A549 (cell line): Measurements from ENCODE around the gene PERM1. TPM values are rescaled to one million over a fixed set of nuclear protein-coding genes. Genes with fewer than 3 reads are reported as not detected.

ENCODE experiments used
- ATAC-seq, 2 experiments: fragments of 200-7000 bp in 1 of 2; fragments of >200 bp in 1 of 2; cut with Nextera tagmentation in 1 of 2; cut with Tn5 transposase in 1 of 2; 3 replicates each; pipeline versions ENCODE4 v1.8.0 to v1.9.1; 2018 to 2020; ENCODE audit warnings: mild to moderate bottlenecking in 1 of 2, moderate library complexity in 1 of 2
- CTCF ChIA-PET: fragments of 300-600 bp; sonication (Branson Sonifier 250); formaldehyde crosslinking; extraction: SDS; loops from one replicate; lab custom pipeline; 2021; ENCODE audit warnings: antibody characterized with exemption, inconsistent platforms; lab: Yijun Ruan, JAX
- POLR2A ChIA-PET: fragments of 350-600 bp; formaldehyde crosslinking; extraction: SDS; loops from one replicate; lab custom pipeline; 2021; ENCODE audit warnings: antibody characterized with exemption, inconsistent platforms; lab: Yijun Ruan, JAX
- DNase-seq, 2 experiments: peaks; one replicate each; pipeline versions ENCODE4 v3.0.0 to v3.0.0-alpha.2; 2011 to 2016; ENCODE audit warnings: low read depth in 1 of 2, low spot score in 1 of 2
- FAIRE-seq: peaks from 2 replicates; lab custom pipeline; 2011; peaks lifted over from hg19 to GRCh38; lab: Jason Lieb, UNC
- H3K27ac ChIP-seq, 2 experiments: fragments of >200 bp; sonication (Bioruptor Twin); formaldehyde crosslinking; 3 replicates each; pipeline ENCODE4 v1.5.1; 2016 to 2017
- H3K4me1 ChIP-seq: fragments of >200 bp; sonication (Bioruptor Twin); formaldehyde crosslinking; 3 replicates; pipeline ENCODE4 v1.6.1; 2016
- H3K4me2 ChIP-seq: fragments of >200 bp; sonication (Bioruptor Twin); formaldehyde crosslinking; 3 replicates; pipeline ENCODE4 v1.6.1; 2016
- H3K4me3 ChIP-seq: fragments of >200 bp; sonication (Bioruptor Twin); formaldehyde crosslinking; 3 replicates; pipeline ENCODE4 v1.5.1; 2016
- H3K9me3 ChIP-seq: fragments of >200 bp; sonication (Bioruptor Twin); formaldehyde crosslinking; 3 replicates; pipeline ENCODE4 v1.6.1; 2016
- CBX2 ChIP-seq: fragments of 200-600 bp; sonication (generic); IDR thresholded peaks from 2 replicates; pipeline ENCODE4 v1.6.1; 2016; ENCODE audit warnings: low read depth, mild to moderate bottlenecking, borderline replicate concordance
- CBX8 ChIP-seq: fragments of 200-600 bp; sonication (generic); IDR thresholded peaks from 2 replicates; pipeline ENCODE4 v1.6.1; 2016
- CHD2 ChIP-seq: fragments of 150-350 bp; IDR thresholded peaks from 2 replicates; pipeline ENCODE4 v1.6.1; 2014; ENCODE audit warnings: low read length; ENCODE audit not compliant: partially characterized antibody
- CHD4 ChIP-seq: fragments of 200-600 bp; sonication (generic); IDR thresholded peaks from 2 replicates; pipeline ENCODE4 v1.6.1; 2016; ENCODE audit warnings: antibody characterized with exemption, mild to moderate bottlenecking, borderline replicate concordance
- EHF ChIP-seq: fragments of 250-450 bp; sonication (Bioruptor Pico); IDR thresholded peaks from 2 replicates; pipeline ENCODE4 v1.5.0; 2020; ENCODE audit warnings: mild to moderate bottlenecking
- EHMT2 ChIP-seq: fragments of 200-600 bp; sonication (generic); IDR thresholded peaks from 2 replicates; pipeline ENCODE4 v1.6.1; 2016; ENCODE audit warnings: antibody characterized with exemption, low read depth, mild to moderate bottlenecking, moderate library complexity
- ESRRA ChIP-seq: fragments of 150-350 bp; IDR thresholded peaks from 2 replicates; pipeline ENCODE4 v1.6.1; 2014; ENCODE audit warnings: mild to moderate bottlenecking, low read length, borderline replicate concordance
- FOSB ChIP-seq: fragments of 250-450 bp; sonication (Bioruptor Pico); IDR thresholded peaks from 2 replicates; pipeline ENCODE4 v1.5.0; 2020; ENCODE audit warnings: mild to moderate bottlenecking, moderate library complexity
- FOSL2 ChIP-seq, 2 experiments: fragments of 450-650 bp in 1 of 2; fragments of >200 bp in 1 of 2; sonication (Bioruptor Twin) in 1 of 2; formaldehyde crosslinking; IDR thresholded peaks; 2 replicates each; pipeline versions ENCODE4 v1.5.0 to v1.6.1; 2016 to 2020; ENCODE audit warnings: mild to moderate bottlenecking in 1 of 2, moderate library complexity in 1 of 2
- FOXS1 ChIP-seq: fragments of 250-450 bp; sonication (Bioruptor Pico); IDR thresholded peaks from 2 replicates; pipeline ENCODE4 v1.5.0; 2020; ENCODE audit warnings: mild to moderate bottlenecking, moderate library complexity
- HDAC2 ChIP-seq: fragments of 200-600 bp; sonication (generic); IDR thresholded peaks from 2 replicates; pipeline ENCODE4 v1.6.1; 2016
- HEYL ChIP-seq: fragments of 250-450 bp; sonication (Bioruptor Pico); IDR thresholded peaks from 2 replicates; pipeline ENCODE4 v1.8.0; 2021; ENCODE audit warnings: mild to moderate bottlenecking, moderate library complexity
- HOXA7 ChIP-seq: fragments of 250-450 bp; sonication (Bioruptor Pico); IDR thresholded peaks from 2 replicates; pipeline ENCODE4 v1.5.0; 2020; ENCODE audit warnings: mild to moderate bottlenecking, moderate library complexity
- HOXB13 ChIP-seq: fragments of 250-450 bp; sonication (Bioruptor Pico); IDR thresholded peaks from 2 replicates; pipeline ENCODE4 v1.5.0; 2020; ENCODE audit warnings: low read depth, mild to moderate bottlenecking, moderate library complexity
- JUN ChIP-seq, 2 experiments: fragments of >200 bp; sonication (Bioruptor Twin); formaldehyde crosslinking; IDR thresholded peaks; 2 replicates in 1 of 2; 3 replicates in 1 of 2; pipeline ENCODE4 v1.6.1; 2016 to 2017
- JUNB ChIP-seq: fragments of >200 bp; sonication (Bioruptor Twin); formaldehyde crosslinking; IDR thresholded peaks from 2 replicates; pipeline ENCODE4 v1.6.1; 2016
- KDM1A ChIP-seq: fragments of 200-600 bp; sonication (generic); IDR thresholded peaks from 2 replicates; pipeline ENCODE4 v1.6.1; 2016; ENCODE audit warnings: low read depth, mild to moderate bottlenecking
- NFE2L2 ChIP-seq: fragments of 150-350 bp; conservative IDR thresholded peaks from 2 replicates; pipeline ENCODE4 v1.6.1; 2014; ENCODE audit warnings: low read length
- NR3C1 ChIP-seq: fragments of >200 bp; sonication (Bioruptor Twin); formaldehyde crosslinking; IDR thresholded peaks from 3 replicates; pipeline ENCODE4 v1.6.1; 2017
- PHF8 ChIP-seq: fragments of 200-600 bp; sonication (generic); IDR thresholded peaks from 2 replicates; pipeline ENCODE4 v1.6.1; 2016; ENCODE audit warnings: low read depth, mild to moderate bottlenecking, antibody characterized with exemption, moderate library complexity, borderline replicate concordance
- SMC3 ChIP-seq: fragments of >200 bp; sonication (Bioruptor Twin); formaldehyde crosslinking; IDR thresholded peaks from 3 replicates; pipeline ENCODE4 v1.6.1; 2018; ENCODE audit warnings: inconsistent platforms
- ZFP36 ChIP-seq: fragments of 450-650 bp; IDR thresholded peaks from 2 replicates; pipeline ENCODE4 v1.6.1; 2014; ENCODE audit warnings: borderline replicate concordance; ENCODE audit not compliant: partially characterized antibody
- WGBS: methylation state at CpG from one replicate; pipeline ENCODE4 v1.1.6; 2017; ENCODE audit errors: missing lambda C conversion rate; 5-methylcytosine and 5-hydroxymethylcytosine counted together
- polyA plus RNA-seq, 4 experiments: library from polyadenylated mRNA; depleted of rRNA in 3 of 4; stranded (reverse); fragments of >200 nt; fragmentation: RNase III in 1 of 4; extraction: RNeasy Plus Mini Kit Qiagen cat#74134 plus additional on column Dnase treatment in 1 of 4; gene quantifications; 2 replicates in 3 of 4; 3 replicates in 1 of 4; pipeline ENCODE4 v1.2.3, GENCODE V29; 2011 to 2017
- TF ChIP-seq, protein P1 (sequence below): IDR thresholded peaks from 2 replicates; pipeline ENCODE4 v1.6.1; 2012
- TF ChIP-seq, protein P2 (sequence below): IDR thresholded peaks from 2 replicates; pipeline ENCODE4 v1.6.1; 2012; ENCODE audit warnings: low read depth, borderline replicate concordance
- TF ChIP-seq, protein P3 (sequence below): fragments of 150-350 bp; IDR thresholded peaks from 2 replicates; pipeline ENCODE4 v1.6.1; 2014; ENCODE audit warnings: low read depth, mild to moderate bottlenecking, low read length

Gene PERM1
- polyA plus RNA-seq, 2 of the 4 experiments (the other 2 are of a cell fraction), result 0.30 TPM; not detected in 1

DNA sequence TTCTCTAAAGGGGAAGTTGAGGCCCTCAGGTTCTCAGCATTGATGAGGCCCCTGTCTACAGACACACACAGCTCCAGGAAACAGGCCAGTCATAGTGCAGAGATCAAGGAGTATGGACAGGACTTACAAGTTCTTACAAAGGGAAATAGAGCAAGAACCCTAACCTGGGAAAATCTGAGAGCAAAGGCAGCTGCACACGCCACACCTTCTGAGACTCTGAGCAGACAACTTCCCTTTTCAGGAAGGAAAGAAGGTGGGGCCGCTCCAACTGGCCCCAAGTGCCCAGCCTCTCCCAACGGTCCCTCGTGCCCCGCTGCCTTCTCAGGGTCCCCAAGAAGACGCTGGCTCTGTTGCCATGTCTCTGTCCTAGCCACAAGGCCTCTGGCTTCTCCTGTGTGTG is 26.4 kb downstream of the PERM1 start:
- TF ChIP-seq, protein P1, sequence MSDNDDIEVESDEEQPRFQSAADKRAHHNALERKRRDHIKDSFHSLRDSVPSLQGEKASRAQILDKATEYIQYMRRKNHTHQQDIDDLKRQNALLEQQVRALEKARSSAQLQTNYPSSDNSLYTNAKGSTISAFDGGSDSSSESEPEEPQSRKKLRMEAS, result no peak
- TF ChIP-seq KDM1A, result no peak
- TF ChIP-seq CHD4, result no peak
- no peak for TF ChIP-seq JUN (IDR thresholded peaks at IDR 0.05)
- no peak for TF ChIP-seq FOSB
- no peak for TF ChIP-seq SMC3
- TF ChIP-seq HEYL (CRISPR knock-in tag), result no peak
- no peak for TF ChIP-seq HOXA7
- no peak for TF ChIP-seq FOSL2 (IDR thresholded peaks at IDR 0.05)
- TF ChIP-seq FOSL2 (CRISPR knock-in tag; IDR thresholded peaks at IDR 0.05), result no peak
- TF ChIP-seq EHF (CRISPR knock-in tag), result no peak
- no peak for TF ChIP-seq JUNB
- no peak for TF ChIP-seq NR3C1
- TF ChIP-seq HOXB13 (CRISPR knock-in tag), result no peak
- no peak for TF ChIP-seq HDAC2
- TF ChIP-seq NFE2L2, result no peak
- no peak for TF ChIP-seq CBX2
- TF ChIP-seq, all 56 proteins: peak for 0
- H3K27ac ChIP-seq, result no peak overlapping the region
- ATAC-seq, result no peak
- DNase-seq, result no peak
- H3K9me3 ChIP-seq, result no peaks in the 10 kb centered on the region
- no peak overlapping the region for H3K4me2 ChIP-seq
- peaks cover 13% of the 10 kb centered on the region; the same call in 2 of the 3 replicates for H3K4me1 ChIP-seq
- POLR2A ChIA-PET, result no interaction called here
- FAIRE-seq, result no peak
- H3K4me3 ChIP-seq, result no peak overlapping the region
- CTCF ChIA-PET, result interaction anchor here (0.9 to 1.6 kb wide), 2 partner anchors 18 to 49 kb away, joined by 3 to 6 read pairs; no protein-coding TSS in a partner anchor
- WGBS, result 98% methylated on average over 6 of the region's 6 CpGs

DNA sequence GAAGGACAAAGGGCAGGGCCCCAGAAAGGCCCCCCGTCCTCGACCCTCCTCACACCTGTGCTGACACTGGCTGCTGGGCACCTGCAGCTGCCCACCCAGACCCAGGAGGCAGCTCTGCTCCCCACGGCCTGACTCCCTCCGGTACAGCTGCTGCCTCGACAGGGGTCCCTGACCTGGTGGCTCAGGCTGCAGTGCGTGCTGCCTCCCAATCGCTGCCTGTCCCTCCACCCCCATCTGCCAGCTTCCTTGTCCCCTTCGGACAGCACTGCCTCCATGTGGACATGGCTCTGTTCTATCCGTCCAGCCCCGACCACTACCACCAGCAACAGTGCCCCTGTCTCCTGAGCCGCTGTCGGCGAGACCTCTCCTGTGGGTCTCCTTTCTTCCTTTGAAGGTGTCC is 27.0 kb downstream of the PERM1 start:
- Histone ChIP-seq H3K4me2 (no peak overlapping the region), H3K27ac (no peak overlapping the region), H3K9me3 (no peaks in the 10 kb centered on the region), H3K4me1 (peaks cover 12% of the 10 kb centered on the region; the same call in 2 of the 3 replicates), H3K4me3 (no peak overlapping the region)
- TF ChIP-seq SMC3, result no peak
- no peak for TF ChIP-seq ZFP36
- TF ChIP-seq, protein P2, sequence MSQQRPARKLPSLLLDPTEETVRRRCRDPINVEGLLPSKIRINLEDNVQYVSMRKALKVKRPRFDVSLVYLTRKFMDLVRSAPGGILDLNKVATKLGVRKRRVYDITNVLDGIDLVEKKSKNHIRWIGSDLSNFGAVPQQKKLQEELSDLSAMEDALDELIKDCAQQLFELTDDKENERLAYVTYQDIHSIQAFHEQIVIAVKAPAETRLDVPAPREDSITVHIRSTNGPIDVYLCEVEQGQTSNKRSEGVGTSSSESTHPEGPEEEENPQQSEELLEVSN, result no peak
- TF ChIP-seq HEYL (CRISPR knock-in tag), result no peak
- no peak for TF ChIP-seq NFE2L2
- no peak for TF ChIP-seq NR3C1
- no peak for TF ChIP-seq CBX8
- no peak for TF ChIP-seq FOXS1
- TF ChIP-seq ESRRA, result no peak
- TF ChIP-seq CHD2, result no peak
- TF ChIP-seq PHF8, result no peak
- TF ChIP-seq, protein P3, sequence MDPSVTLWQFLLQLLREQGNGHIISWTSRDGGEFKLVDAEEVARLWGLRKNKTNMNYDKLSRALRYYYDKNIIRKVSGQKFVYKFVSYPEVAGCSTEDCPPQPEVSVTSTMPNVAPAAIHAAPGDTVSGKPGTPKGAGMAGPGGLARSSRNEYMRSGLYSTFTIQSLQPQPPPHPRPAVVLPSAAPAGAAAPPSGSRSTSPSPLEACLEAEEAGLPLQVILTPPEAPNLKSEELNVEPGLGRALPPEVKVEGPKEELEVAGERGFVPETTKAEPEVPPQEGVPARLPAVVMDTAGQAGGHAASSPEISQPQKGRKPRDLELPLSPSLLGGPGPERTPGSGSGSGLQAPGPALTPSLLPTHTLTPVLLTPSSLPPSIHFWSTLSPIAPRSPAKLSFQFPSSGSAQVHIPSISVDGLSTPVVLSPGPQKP, result no peak
- no peak for TF ChIP-seq CBX2
- TF ChIP-seq EHMT2, result no peak
- WGBS, result 95% methylated on average over 13 of the region's 13 CpGs
- DNase-seq (no peak), FAIRE-seq (no peak), ATAC-seq (no peak)
- ChIA-PET CTCF (interaction anchor here (0.9 to 1.6 kb wide), 2 partner anchors 11 to 49 kb away, joined by 3 read pairs; no protein-coding TSS in a partner anchor), POLR2A (no interaction called here)
